HG03103 (cell line): ENCODE results near the gene MYBBP1A.

ENCODE experiments used
- ATAC-seq: cut with Tn5 transposase; IDR thresholded peaks from one replicate; pipeline ENCODE4 v1.9.1; 2021; ENCODE audit warnings: low read depth; ENCODE audit not compliant: unreplicated experiment

Gene MYBBP1A

DNA sequence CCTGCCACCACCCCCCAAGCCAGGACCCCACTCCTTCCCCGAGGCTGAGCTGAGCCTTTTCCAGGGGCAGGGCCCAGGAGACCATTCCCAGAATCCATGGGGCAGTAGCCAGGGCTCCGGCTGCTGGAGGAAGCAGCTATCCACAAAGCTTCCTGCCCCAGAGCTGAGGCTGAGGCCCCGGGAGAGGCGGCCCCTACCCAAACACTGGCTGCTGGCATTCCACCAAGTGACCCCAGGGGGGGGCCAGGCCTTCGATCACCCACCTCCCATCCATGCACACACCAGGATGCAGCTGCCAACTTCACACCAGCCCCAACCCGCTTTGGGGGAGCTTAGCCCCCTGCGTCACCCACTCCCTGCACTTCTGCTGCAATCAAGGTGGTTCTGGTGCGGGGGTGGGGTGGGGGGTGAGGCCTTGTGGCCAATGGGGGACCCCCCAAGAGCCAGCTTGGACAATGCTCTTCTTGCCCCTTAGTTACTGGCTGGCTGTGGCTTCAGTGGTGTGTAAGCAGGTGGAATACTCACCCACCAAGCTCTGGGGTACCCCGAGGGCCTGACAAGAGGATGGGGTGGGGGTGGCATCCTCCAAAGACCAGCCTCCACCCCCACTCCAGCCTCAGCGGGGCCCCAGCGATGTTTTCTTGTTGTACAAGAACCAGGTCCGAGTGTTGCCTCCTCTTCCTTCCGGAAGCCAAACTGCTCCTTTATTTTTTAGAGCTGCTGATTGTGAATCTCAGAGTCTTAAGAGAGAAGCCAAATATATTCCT is 16.8 kb downstream of the MYBBP1A start:
- no peak for ATAC-seq

GRCh38 chr17:4537451-4538235 is 17.5 kb downstream of the MYBBP1A start:
- no peak for ATAC-seq

DNA sequence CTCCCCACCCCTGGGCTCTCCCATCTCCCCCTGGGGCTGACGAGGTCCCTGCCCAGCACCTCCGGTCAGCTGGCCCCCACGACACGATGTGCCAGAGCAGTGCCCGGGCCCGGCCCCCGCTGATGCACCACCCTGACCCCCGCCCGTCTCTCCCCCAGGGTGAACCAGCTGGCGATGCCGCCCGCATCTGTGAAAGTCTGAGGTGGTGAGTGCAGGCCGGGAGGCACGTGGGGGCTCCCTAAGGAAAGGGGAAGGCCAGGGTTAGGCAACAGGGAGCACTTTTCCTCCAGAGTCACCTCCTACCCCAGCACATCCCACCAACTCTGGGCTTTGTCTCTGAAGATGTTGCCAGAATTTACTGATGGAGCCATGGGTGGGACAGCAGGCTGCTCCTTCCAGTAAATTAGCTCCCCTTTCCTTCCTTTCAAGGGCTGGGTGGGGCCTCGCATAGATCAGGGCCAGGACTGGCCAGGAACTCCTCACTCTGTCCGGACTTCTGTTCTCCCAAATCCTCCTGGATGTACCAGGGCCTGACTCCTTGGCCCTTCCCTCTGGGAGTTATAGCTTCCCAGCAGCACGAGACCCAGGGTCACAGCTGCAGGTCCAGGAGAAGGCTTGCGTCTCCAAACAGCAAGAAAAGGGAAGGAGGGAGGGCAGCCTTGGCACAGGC is 18.3 kb downstream of the MYBBP1A start:
- ATAC-seq: no peak

GRCh38 chr17:4536259-4536741 is 18.9 kb downstream of the MYBBP1A start:
- no peak for ATAC-seq

- ATAC-seq: no peak
These were observed 19.4 kb downstream of the MYBBP1A start for GRCh38 chr17:4535667-4536258.

DNA sequence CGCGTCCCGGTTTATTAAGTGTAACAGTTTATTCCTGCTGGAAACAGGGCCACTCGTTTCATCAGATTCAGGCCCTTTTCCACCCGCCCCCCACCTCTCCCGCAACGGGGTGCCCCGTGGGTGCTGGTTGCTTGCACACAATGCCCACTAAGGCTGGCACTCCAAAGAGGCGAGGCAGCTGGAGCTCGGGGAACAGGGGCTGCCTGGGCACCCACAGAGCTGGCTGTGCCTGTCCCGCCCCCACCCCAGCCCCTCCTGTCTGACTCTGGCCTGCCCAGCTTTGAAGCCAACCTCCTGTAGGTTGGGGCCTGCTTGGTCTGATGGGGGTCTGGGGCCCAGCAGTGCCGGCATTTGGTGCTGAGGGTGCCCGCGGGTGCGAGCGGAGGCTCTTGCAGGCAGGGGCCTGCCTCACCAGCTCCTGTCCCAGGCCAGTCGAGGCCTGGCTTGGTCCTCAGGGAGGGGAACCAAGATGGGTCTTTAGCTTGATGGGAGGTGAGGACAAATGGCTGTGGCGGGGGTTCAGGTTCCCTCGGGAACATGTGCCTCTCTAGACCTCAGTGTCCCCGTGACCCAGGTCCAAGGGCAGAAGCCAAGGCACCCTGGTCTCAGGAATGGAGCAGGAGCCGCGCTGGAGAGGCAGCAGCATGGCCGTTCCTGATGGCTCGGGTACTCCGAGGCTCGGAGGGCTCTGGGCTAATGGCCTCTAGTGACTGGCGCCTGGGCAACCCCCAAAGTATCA is 20.1 kb downstream of the MYBBP1A start:
- no peak for ATAC-seq

- ATAC-seq: no peak
These were observed 20.7 kb downstream of the MYBBP1A start for GRCh38 chr17:4534515-4534914.

- no peak for ATAC-seq
These were observed 21.4 kb downstream of the MYBBP1A start for GRCh38 chr17:4533523-4534504.

- no peak for ATAC-seq
These were observed 22.2 kb downstream of the MYBBP1A start for GRCh38 chr17:4532860-4533522.

DNA sequence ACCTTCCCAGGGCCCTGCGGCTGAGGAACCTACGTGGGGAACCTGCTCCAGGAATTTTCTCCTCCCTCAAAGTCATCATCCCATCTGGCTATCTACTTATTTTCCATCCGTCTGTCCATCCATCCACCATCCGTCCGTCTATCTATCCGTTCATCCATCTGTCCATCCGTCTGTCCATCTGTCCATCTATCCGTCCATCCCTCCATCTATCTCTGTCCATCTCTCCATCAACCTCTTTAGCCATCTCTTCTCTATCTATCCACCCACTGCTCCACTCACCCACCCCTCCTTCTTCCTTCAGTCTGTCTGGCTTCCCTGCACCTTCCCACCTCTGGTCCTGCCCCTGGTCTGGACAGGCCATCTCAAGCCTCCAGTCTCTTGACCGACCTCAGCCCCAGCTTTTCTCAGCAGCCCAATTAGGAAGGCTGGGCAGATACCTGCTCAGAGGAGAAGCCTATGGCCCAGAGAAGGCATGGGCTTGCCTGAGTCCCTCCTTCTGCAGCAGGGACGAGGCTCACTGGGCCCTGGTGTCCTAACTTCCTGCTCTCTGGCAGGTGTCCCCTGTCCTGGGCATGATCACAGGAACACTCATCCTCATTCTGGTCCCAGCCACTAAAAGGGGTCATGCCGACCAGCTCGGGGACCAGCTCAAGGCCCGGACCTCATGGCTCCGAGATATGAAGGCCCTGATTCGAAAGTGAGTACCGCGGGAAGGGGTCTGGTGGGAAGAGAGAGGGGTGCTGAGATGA is 23.0 kb downstream of the MYBBP1A start:
- no peak for ATAC-seq

DNA sequence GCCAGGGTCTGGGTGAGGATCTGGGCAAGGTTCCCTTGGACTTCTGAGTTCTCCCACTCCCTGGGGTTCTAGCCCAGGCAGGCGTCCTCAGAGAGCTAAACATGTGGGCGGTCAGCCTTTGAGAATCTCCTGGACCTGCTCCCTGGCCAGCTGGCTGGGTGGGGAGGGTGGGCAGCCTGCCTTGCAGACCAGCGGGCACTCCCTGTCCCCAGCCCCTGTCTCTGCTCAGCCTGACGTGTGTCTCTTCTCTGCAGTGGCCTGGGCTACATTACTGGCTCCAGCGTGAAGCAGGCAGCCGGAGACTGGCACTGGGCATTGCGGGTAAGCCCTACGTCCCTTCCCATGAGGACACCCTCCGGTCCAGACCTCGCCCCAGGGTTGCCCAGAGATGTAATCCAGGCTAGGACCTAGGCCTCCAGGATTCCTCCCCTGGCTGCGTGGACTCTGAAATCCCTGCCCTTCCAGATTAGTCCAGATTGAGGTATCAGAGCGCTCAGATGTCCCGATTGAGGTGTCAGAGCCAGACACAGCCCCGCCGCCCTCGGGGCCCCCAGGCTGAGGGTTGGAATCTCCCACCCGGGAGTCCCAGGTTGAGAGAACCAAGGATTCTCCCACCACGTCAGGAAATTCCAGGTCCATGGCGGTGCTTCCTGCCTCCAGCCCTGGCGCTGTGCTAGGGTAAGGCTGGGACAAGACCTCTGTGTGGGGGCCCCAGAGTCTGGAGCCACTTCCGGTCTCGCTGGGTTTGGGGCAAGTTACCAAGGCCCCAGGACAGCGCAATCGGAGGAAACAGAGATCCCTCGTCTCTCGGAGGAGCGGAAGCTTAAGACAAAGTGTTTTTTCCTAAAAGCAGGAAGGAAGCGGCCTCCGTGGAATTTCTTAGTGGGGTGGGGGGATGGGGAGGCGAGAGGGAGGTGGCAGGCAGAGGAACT is 24.1 kb downstream of the MYBBP1A start:
- no peak for ATAC-seq

DNA sequence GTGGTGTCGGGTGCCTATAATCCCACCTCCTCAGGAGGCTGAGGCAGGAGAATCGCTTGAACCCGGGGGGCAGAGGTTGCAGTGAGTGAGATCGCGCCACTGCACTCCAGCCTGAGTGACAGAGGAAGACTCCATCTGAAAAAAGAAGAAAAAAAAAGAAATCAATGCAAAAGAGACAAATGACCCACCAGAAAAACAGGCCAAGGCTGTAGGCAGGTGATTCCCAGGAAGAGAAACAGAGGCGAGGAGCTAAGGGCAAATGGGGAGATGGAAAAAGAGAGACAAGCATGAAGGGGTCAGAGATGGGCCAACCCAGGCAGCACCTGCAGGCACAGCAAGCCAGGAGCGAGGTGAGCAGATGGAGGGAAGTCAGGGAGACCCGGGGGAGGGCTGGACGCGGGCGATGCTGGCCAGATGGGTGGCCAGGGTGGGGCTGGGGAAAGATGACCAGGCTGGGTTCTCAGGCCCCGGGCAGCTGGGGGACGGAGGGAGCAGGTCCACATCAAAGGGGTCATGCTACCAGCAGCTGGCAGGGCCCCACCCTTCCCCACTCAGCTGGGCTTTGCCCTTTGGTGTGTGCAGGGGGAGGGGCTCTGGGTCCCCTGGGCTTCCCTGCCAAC is 25.5 kb downstream of the MYBBP1A start:
- ATAC-seq: no peak

GRCh38 chr17:4527566-4528125 is 27.5 kb downstream of the MYBBP1A start:
- no peak for ATAC-seq

DNA sequence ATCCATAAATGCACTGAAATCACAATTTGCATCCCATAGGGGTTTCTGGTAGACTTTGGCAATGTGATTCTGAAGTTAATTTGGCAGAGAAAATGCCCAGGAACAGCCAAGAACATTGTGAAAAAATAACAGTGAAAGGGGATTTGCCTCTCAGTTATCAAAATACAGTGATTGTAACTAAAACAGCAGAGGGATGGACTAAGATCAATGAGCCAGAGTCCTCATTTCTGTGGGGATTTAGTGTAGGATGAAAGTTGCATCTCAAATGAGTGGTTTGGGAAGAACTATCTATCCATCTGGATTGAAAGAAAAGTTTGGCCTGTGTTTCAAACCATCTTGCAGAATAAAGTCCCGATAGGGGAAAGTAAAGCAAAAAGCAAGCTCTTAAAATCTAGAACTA is 28.1 kb downstream of the MYBBP1A start:
- ATAC-seq: no peak

- ATAC-seq: no peak
These were observed 29.3 kb downstream of the MYBBP1A start for GRCh38 chr17:4525691-4526397.
